Lower lobe of right lung (tissue), 2 donors: ENCODE measurements around the gene SPATS2. TPM values are rescaled to one million over a fixed set of nuclear protein-coding genes. Genes with fewer than 3 reads are reported as not detected.

Experiments used
- ATAC-seq, 2 donors: fragments of 200-7000 bp; cut with Tn5 transposase; one replicate each; pipeline ENCODE4 v1.9.1; 2020 to 2022; ENCODE audit warnings: mild to moderate bottlenecking in 2 of 2, moderate library complexity in 2 of 2
- DNase-seq: peaks from one replicate; pipeline ENCODE4 v3.0.0-alpha.2; 2020
- H3K27ac ChIP-seq: fragments of 200-600 bp; one replicate; pipeline ENCODE4 v1.8.0; 2022
- H3K27me3 ChIP-seq: fragments of 200-600 bp; one replicate; pipeline ENCODE4 v1.8.0; 2022; ENCODE audit warnings: low read depth
- H3K36me3 ChIP-seq: fragments of 200-600 bp; one replicate; pipeline ENCODE4 v1.8.0; 2022; ENCODE audit warnings: mild to moderate bottlenecking
- H3K4me1 ChIP-seq: fragments of 200-600 bp; one replicate; pipeline ENCODE4 v1.8.0; 2022
- H3K4me3 ChIP-seq: fragments of 200-600 bp; one replicate; pipeline ENCODE4 v1.8.0; 2022; ENCODE audit warnings: mild to moderate bottlenecking
- H3K9me3 ChIP-seq: fragments of 200-600 bp; one replicate; pipeline ENCODE4 v1.8.0; 2022
- intact Hi-C: fragments of 100-400 bp; cut with DNase I; formaldehyde crosslinking; loops from one replicate; pipeline ENCODE4 v1.11.0; 2022
- total RNA-seq: library from RNA; stranded (reverse); fragmentation: NEBNext Ultra II Directional; extraction: Animal tissue kit (Norgen Biotek cat#: 25700); gene quantifications from one replicate; pipeline ENCODE4 v1.2.1, GENCODE V29; 2021
- TF ChIP-seq, protein P1 (sequence below): fragments of 200-600 bp; IDR thresholded peaks from one replicate; pipeline ENCODE4 v1.8.0; 2022; ENCODE audit warnings: antibody characterized with exemption, mild to moderate bottlenecking
- donor health status: DM: no; HTN: yes; CAD: no; lungs with severe emphysema.

The SPATS2 gene
- total RNA-seq, 1 donor from 2014 or later: 17.3 TPM

DNA sequence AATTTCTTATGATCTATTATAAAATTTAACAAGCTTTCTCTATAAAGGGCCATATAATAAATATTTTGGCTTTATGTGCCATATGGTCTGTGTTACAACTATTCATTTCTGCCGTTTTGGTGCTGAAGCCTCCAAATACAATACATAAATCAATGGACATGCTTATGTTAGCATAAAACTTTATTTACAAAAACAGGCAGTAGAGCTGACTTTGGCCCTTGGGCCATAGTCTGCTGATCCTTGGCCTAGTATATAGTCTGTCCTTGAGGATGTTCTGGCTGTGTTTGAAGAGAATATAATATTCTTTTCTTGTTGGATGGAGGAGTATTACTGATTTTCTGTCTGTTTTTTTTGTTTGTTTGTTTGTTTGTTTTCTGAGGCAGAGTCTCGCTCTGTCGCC, 81.6 kb downstream of the SPATS2 start:
- no peak for ATAC-seq
- TF ChIP-seq, protein P1, sequence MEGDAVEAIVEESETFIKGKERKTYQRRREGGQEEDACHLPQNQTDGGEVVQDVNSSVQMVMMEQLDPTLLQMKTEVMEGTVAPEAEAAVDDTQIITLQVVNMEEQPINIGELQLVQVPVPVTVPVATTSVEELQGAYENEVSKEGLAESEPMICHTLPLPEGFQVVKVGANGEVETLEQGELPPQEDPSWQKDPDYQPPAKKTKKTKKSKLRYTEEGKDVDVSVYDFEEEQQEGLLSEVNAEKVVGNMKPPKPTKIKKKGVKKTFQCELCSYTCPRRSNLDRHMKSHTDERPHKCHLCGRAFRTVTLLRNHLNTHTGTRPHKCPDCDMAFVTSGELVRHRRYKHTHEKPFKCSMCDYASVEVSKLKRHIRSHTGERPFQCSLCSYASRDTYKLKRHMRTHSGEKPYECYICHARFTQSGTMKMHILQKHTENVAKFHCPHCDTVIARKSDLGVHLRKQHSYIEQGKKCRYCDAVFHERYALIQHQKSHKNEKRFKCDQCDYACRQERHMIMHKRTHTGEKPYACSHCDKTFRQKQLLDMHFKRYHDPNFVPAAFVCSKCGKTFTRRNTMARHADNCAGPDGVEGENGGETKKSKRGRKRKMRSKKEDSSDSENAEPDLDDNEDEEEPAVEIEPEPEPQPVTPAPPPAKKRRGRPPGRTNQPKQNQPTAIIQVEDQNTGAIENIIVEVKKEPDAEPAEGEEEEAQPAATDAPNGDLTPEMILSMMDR: no peak
- Histone ChIP-seq H3K4me1 (no peaks in the 10 kb centered on the region), H3K9me3 (no peaks in the 10 kb centered on the region), H3K27ac (no peak overlapping the region), H3K4me3 (no peak overlapping the region), H3K27me3 (no peaks in the 10 kb centered on the region), H3K36me3 (no peaks in the 10 kb centered on the region)
- no peak for DNase-seq
- intact Hi-C loops: no loop called here

DNA sequence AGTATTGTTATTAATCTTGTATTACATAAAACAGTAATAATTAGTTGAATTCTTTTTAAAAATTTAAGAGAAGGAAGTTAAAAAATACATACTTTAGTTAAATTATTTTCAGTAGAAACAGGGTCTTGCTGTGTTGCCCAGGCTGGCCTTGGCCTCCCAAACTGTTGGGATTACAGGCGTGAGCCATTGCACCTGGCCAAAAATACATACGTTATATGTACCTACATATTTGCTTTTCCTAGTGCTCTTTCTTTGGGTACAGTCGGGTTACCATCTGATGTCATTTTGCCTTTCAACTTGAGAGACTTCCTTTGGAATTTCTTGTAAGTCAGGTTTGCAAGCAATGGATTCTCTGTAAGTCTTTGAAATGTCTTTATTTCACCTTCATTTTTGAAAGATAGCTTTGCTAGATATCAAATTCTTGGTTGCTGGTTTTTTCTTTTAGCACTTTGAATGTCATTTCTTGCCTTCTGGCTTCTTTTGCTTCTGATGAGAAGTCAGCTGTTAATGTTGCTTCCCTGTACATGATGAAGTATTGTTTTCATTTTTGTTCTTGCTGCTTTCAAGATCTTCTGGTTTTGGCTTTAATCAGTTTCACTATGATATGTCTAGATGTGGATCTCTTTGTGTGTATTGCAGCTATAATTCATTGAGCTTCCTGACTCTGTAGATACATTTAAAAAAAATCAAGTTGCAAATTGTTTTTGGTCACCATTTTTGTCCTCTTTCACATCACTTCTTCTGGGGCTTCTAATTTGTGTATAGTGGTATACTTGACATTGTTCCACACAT, 84.4 kb downstream of the SPATS2 start:
- TF ChIP-seq, protein P1: no peak
- Histone ChIP-seq H3K36me3 (no peaks in the 10 kb centered on the region), H3K4me3 (no peak overlapping the region), H3K27ac (no peak overlapping the region), H3K4me1 (no peaks in the 10 kb centered on the region), H3K27me3 (no peaks in the 10 kb centered on the region), H3K9me3 (no peaks in the 10 kb centered on the region)
- DNase-seq (no peak), ATAC-seq (no peak)
- intact Hi-C loops: no loop called here

DNA sequence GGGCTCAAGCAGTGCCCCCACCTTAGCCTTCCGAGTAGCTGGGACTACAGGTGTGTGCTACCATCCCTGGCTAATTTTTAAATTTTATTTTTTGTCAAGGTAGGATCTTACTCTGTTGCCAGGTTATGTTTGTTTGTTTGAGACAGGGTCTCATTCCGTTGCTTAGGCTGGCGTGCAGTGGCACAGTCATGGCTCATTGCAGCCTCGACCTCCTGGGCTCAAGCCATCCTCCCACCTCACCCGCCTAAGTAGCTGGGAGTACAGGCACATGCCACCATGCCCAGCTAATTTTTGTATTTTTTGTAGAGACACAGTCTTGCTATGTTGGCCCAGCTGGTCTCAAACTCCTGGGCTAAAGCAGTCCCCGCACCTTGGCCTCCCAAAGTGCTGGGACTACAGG, 88.2 kb downstream of the SPATS2 start:
- H3K4me3 ChIP-seq: no peak overlapping the region
- TF ChIP-seq, protein P1: no peak
- H3K27ac ChIP-seq: no peak overlapping the region
- ATAC-seq (no peak), DNase-seq (no peak)
- intact Hi-C loops: no loop called here
- H3K36me3 ChIP-seq: no peaks in the 10 kb centered on the region
- H3K27me3 ChIP-seq: no peaks in the 10 kb centered on the region
- H3K4me1 ChIP-seq: no peaks in the 10 kb centered on the region
- H3K9me3 ChIP-seq: no peaks in the 10 kb centered on the region

DNA sequence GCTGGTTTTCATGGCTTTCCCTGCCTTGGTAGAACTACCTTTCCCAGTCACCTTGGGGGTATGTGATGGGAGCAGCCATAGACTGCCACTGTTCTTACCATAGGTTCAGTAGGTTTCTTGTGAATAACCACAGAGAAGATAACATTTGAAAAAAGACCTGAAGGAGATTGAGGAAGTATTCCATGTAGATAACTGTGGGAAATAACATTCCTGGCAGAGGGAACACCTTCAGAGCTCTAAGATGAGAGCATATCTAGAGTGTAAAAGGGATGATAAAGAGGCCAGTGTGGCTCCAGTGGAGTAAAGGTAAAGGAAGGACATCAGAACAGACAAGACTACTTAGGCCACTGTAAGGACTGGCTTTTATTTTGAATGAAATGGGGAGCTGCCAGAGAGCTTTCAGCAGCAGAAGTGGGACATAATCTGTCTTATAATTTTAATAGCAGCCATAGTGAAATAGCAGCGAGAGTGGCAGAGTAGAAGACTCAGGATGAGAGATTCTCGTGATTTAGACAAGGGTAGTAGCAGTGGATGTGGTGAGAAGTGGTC, 88.9 kb downstream of the SPATS2 start:
- Histone ChIP-seq H3K27ac (no peak overlapping the region), H3K9me3 (no peaks in the 10 kb centered on the region), H3K27me3 (no peaks in the 10 kb centered on the region), H3K4me3 (no peak overlapping the region), H3K36me3 (no peaks in the 10 kb centered on the region), H3K4me1 (no peaks in the 10 kb centered on the region)
- intact Hi-C loops: no loop called here
- no peak for DNase-seq
- TF ChIP-seq, protein P1: no peak
- no peak for ATAC-seq

DNA sequence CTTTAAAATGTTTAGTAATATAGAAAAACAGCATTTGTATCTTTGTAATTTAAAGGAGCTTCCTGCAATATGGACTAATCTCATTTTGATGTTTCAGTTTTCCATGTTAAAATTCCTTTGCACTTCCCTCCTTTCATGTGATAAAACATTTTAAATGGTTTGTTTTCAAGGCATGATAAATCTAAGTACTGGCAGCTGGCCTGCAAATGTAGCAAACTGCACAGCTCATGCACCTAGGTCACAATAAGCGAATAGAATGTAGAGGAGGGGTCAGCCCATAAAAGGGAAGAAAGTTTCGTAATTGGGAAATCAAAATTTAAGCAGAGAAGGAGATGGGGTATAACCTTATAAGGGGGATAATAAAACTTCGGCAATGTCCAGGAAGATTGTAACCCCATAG, 91.6 kb downstream of the SPATS2 start:
- no peaks in the 10 kb centered on the region for H3K36me3 ChIP-seq
- DNase-seq: no peak
- intact Hi-C loops: no loop called here
- no peaks in the 10 kb centered on the region for H3K27me3 ChIP-seq
- H3K9me3 ChIP-seq: no peaks in the 10 kb centered on the region
- no peak overlapping the region for H3K27ac ChIP-seq
- no peak for ATAC-seq
- peaks cover 6% of the 10 kb centered on the region for H3K4me1 ChIP-seq
- TF ChIP-seq, protein P1: no peak
- no peak overlapping the region for H3K4me3 ChIP-seq
